Activated naive CD8-positive, alpha-beta T cell treated with anti-CD3 and anti-CD28 coated beads, Interleukin-2, amount 10 ng/mL, durations not matched to agents 7 days and 5 days (primary cell): ENCODE results near the gene LPAR3. TPM values are rescaled to one million over a fixed set of nuclear protein-coding genes. Genes with fewer than 3 reads are reported as not detected.

Experiments used
- ATAC-seq: fragments of 150-1000 bp; cut with Tn5 transposase; one replicate; pipeline ENCODE4 v1.10.0; 2021; ENCODE audit warnings: low read depth, moderate library complexity
- POLR2A ChIA-PET: fragments of 350-600 bp; sonication (Branson Sonifier 250); formaldehyde crosslinking; loops from one replicate; lab custom pipeline; 2021; ENCODE audit warnings: antibody characterized with exemption; lab: Charles Lee
- DNase-seq: peaks from one replicate; pipeline ENCODE4 v3.0.0; 2021
- H3K27ac Mint-ChIP-seq: one replicate; pipeline ENCODE4 v1.8.0; 2022; ENCODE audit warnings: mild to moderate bottlenecking, mixed read lengths
- H3K27me3 Mint-ChIP-seq: one replicate; pipeline ENCODE4 v1.8.0; 2022; ENCODE audit warnings: mild to moderate bottlenecking, moderate library complexity, mixed read lengths
- H3K36me3 Mint-ChIP-seq: one replicate; pipeline ENCODE4 v1.8.0; 2021; ENCODE audit warnings: mild to moderate bottlenecking, mixed read lengths
- H3K4me1 Mint-ChIP-seq: one replicate; pipeline ENCODE4 v1.8.0; 2021; ENCODE audit warnings: mixed read lengths
- H3K4me3 Mint-ChIP-seq: one replicate; pipeline ENCODE4 v1.8.0; 2022; ENCODE audit warnings: mild to moderate bottlenecking, moderate library complexity, mixed read lengths
- H3K9me3 Mint-ChIP-seq: one replicate; pipeline ENCODE4 v1.8.0; 2021; ENCODE audit warnings: mixed read lengths
- total RNA-seq, 2 experiments: library from RNA; stranded (reverse); gene quantifications; one replicate each; pipeline ENCODE4 v1.2.3, GENCODE V29; 2021

LPAR3 gene
- total RNA-seq, 2 experiments from 2014 or later, result 3.2 to 4.2 TPM

- Mint-ChIP-seq H3K4me3 (no peak overlapping the region), H3K36me3 (no peaks in the 10 kb centered on the region), H3K27ac (no peak overlapping the region), H3K9me3 (no peaks in the 10 kb centered on the region), H3K4me1 (peaks cover 10% of the 10 kb centered on the region), H3K27me3 (no peaks in the 10 kb centered on the region)
- POLR2A ChIA-PET, result no interaction called here
- DNase-seq (no peak), ATAC-seq (no peak)
These were observed 69.5 kb downstream of the LPAR3 start for GRCh38 chr1:84823511-84823910.

DNA sequence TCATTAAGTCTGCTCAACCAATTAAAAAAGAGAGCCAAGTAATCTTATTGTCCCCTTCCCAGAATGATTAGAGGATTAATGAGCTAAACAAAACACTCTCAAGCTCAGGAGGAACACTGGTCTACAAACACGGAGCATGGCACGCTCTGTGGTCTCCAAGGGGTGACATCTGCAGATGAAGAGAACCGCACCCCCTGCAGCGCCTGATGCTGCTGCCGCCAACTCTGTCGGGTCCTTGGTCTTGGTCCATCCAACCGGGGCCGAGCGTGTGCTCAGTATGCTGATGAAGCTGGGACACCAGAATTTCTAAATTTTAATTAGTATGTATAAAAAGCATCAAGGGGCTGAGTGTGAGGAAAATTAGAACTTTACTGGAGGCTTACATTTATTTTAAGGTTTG is 82.7 kb downstream of the LPAR3 start:
- no peak overlapping the region for H3K4me3 Mint-ChIP-seq
- peaks cover 2% of the 10 kb centered on the region for H3K4me1 Mint-ChIP-seq
- H3K27ac Mint-ChIP-seq, result no peak overlapping the region
- no peaks in the 10 kb centered on the region for H3K9me3 Mint-ChIP-seq
- DNase-seq (no peak), ATAC-seq (no peak)
- H3K27me3 Mint-ChIP-seq, result peaks cover 6% of the 10 kb centered on the region
- H3K36me3 Mint-ChIP-seq, result no peaks in the 10 kb centered on the region
- POLR2A ChIA-PET, result no interaction called here

DNA sequence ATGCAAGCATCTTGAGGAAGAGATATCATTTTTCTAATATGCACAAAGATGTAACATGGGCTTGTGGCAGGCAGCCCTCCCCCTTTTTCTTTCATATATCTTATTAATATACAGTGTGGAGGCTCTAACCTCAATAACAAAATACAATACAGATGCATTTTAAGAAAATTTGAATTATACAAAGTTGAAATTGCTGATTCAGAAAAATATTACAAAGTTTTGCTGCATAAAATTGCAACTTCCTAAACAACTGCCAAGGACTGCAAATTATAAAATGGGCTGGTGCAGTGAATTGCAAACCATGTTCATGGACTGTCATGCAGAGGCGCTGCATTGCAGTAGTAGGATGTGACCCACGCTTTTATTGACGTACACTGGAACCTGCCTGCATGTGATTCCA is 84.0 kb downstream of the LPAR3 start:
- Mint-ChIP-seq H3K27me3 (peaks cover 6% of the 10 kb centered on the region), H3K27ac (no peak overlapping the region), H3K4me3 (no peak overlapping the region), H3K36me3 (no peaks in the 10 kb centered on the region), H3K4me1 (no peaks in the 10 kb centered on the region), H3K9me3 (no peaks in the 10 kb centered on the region)
- POLR2A ChIA-PET, result no interaction called here
- DNase-seq (no peak), ATAC-seq (no peak)

DNA sequence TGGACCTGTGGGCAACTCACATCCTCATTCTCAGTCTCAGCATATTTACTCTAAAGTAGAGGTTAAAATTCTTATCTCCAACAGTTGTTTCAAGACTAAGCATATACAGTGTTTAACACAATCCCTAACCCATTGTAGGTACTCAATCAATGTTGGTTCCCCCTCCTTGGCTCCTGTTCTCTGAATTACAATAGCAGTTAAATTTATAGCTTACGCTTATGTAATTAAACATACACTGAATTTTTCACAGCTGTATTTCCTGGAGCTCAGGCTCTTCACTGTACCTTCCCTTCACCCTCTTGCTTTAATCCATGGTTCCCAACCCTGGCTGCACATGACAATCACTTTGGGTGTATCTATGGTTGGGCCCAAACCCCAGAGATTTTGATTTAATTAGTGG is 89.4 kb downstream of the LPAR3 start:
- ATAC-seq, result no peak
- no peak overlapping the region for H3K27ac Mint-ChIP-seq
- POLR2A ChIA-PET, result no interaction called here
- H3K4me3 Mint-ChIP-seq, result no peak overlapping the region
- H3K9me3 Mint-ChIP-seq, result peaks cover 2% of the 10 kb centered on the region
- no peaks in the 10 kb centered on the region for H3K36me3 Mint-ChIP-seq
- H3K4me1 Mint-ChIP-seq, result no peaks in the 10 kb centered on the region
- H3K27me3 Mint-ChIP-seq, result peaks cover 3% of the 10 kb centered on the region
- DNase-seq, result no peak

- POLR2A ChIA-PET, result no interaction called here
- peaks cover 2% of the 10 kb centered on the region for H3K9me3 Mint-ChIP-seq
These were observed 90.3 kb downstream of the LPAR3 start for GRCh38 chr1:84802567-84803232.

GRCh38 chr1:84800090-84801073 is 92.6 kb downstream of the LPAR3 start:
- ATAC-seq (no peak), DNase-seq (no peak)
- Mint-ChIP-seq H3K27ac (no peak overlapping the region), H3K4me1 (no peaks in the 10 kb centered on the region), H3K27me3 (peaks cover 3% of the 10 kb centered on the region), H3K36me3 (no peaks in the 10 kb centered on the region), H3K9me3 (peaks cover 2% of the 10 kb centered on the region), H3K4me3 (no peak overlapping the region)
- POLR2A ChIA-PET, result no interaction called here

More at GRCh38 chr1:84802567-84803232, 90.3 kb downstream of the LPAR3 start:
- Mint-ChIP-seq H3K4me1 (no peaks in the 10 kb centered on the region), H3K27ac (no peak overlapping the region), H3K36me3 (no peaks in the 10 kb centered on the region), H3K4me3 (no peak overlapping the region), H3K27me3 (peaks cover 3% of the 10 kb centered on the region)
- no peak for ATAC-seq
- DNase-seq, result no peak

- no peaks in the 10 kb centered on the region for H3K4me1 Mint-ChIP-seq
- no peak overlapping the region for H3K27ac Mint-ChIP-seq
- no peak for ATAC-seq
- POLR2A ChIA-PET, result no interaction called here
- no peak overlapping the region for H3K4me3 Mint-ChIP-seq
- no peaks in the 10 kb centered on the region for H3K36me3 Mint-ChIP-seq
- H3K27me3 Mint-ChIP-seq, result peaks cover 3% of the 10 kb centered on the region
- DNase-seq, result no peak
- peaks cover 2% of the 10 kb centered on the region for H3K9me3 Mint-ChIP-seq
These were observed 95.4 kb downstream of the LPAR3 start for GRCh38 chr1:84797603-84798002.

GRCh38 chr1:84795966-84796600 is 96.9 kb downstream of the LPAR3 start:
- DNase-seq (no peak), ATAC-seq (no peak)
- no peak overlapping the region for H3K4me3 Mint-ChIP-seq
- peaks cover 3% of the 10 kb centered on the region for H3K27me3 Mint-ChIP-seq
- H3K4me1 Mint-ChIP-seq, result no peaks in the 10 kb centered on the region
- POLR2A ChIA-PET, result no interaction called here
- H3K36me3 Mint-ChIP-seq, result peaks cover 1% of the 10 kb centered on the region
- no peak overlapping the region for H3K27ac Mint-ChIP-seq
- H3K9me3 Mint-ChIP-seq, result peaks cover 2% of the 10 kb centered on the region

DNA sequence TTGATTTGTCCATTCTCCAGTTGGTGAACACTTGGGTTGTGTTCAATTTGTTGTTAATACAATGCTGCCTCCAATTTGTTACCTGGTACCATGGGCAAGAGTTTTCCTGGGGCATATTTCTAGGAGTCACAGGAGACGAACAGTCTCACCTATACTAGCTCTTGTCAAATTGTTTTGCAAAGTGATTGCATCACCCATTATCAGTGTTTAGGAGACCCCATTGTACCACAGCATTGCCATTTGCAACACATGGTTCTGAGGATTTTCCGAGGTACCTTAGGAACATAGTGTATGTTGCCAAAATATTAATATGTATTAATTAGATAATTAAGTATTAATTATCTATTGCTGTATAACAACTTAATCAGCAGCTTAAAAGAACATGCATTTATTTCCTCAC is 97.8 kb downstream of the LPAR3 start:
- no peak overlapping the region for H3K27ac Mint-ChIP-seq
- H3K4me3 Mint-ChIP-seq, result no peak overlapping the region
- H3K36me3 Mint-ChIP-seq, result peaks cover 1% of the 10 kb centered on the region
- peaks cover under 1% of the 10 kb centered on the region for H3K9me3 Mint-ChIP-seq
- ATAC-seq, result no peak
- POLR2A ChIA-PET, result no interaction called here
- no peak for DNase-seq
- H3K27me3 Mint-ChIP-seq, result peaks cover 3% of the 10 kb centered on the region
- no peaks in the 10 kb centered on the region for H3K4me1 Mint-ChIP-seq

DNA sequence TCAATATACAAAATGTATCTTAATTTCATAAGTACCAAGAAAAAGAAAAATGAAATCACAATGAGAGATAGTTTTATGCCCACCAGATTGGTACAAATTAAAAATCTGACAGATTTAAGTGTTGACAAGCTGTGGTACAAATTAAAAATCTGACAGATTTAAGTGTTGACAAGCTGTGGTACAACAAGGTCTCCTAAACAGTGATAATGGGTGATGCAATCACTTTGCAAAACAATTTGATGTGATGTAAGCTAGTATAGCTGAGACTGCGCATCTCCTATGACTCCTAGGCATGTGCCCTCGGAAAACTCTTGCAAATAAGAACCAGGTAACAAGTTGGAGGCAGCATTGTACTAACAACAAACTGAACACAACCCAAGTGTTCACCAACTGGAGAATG is 100.6 kb downstream of the LPAR3 start:
- peaks cover 5% of the 10 kb centered on the region for H3K27me3 Mint-ChIP-seq
- ATAC-seq (no peak), DNase-seq (no peak)
- H3K9me3 Mint-ChIP-seq, result no peaks in the 10 kb centered on the region
- POLR2A ChIA-PET, result no interaction called here
- no peak overlapping the region for H3K4me3 Mint-ChIP-seq
- peaks cover 1% of the 10 kb centered on the region for H3K36me3 Mint-ChIP-seq
- H3K27ac Mint-ChIP-seq, result no peak overlapping the region
- no peaks in the 10 kb centered on the region for H3K4me1 Mint-ChIP-seq

GRCh38 chr1:84789014-84789413 is 104.0 kb downstream of the LPAR3 start:
- POLR2A ChIA-PET, result no interaction called here
- H3K27me3 Mint-ChIP-seq, result peaks cover 7% of the 10 kb centered on the region
- H3K4me3 Mint-ChIP-seq, result no peak overlapping the region
- DNase-seq (no peak), ATAC-seq (no peak)
- H3K27ac Mint-ChIP-seq, result no peak overlapping the region
- H3K9me3 Mint-ChIP-seq, result no peaks in the 10 kb centered on the region
- H3K36me3 Mint-ChIP-seq, result peaks cover 1% of the 10 kb centered on the region
- no peaks in the 10 kb centered on the region for H3K4me1 Mint-ChIP-seq

DNA sequence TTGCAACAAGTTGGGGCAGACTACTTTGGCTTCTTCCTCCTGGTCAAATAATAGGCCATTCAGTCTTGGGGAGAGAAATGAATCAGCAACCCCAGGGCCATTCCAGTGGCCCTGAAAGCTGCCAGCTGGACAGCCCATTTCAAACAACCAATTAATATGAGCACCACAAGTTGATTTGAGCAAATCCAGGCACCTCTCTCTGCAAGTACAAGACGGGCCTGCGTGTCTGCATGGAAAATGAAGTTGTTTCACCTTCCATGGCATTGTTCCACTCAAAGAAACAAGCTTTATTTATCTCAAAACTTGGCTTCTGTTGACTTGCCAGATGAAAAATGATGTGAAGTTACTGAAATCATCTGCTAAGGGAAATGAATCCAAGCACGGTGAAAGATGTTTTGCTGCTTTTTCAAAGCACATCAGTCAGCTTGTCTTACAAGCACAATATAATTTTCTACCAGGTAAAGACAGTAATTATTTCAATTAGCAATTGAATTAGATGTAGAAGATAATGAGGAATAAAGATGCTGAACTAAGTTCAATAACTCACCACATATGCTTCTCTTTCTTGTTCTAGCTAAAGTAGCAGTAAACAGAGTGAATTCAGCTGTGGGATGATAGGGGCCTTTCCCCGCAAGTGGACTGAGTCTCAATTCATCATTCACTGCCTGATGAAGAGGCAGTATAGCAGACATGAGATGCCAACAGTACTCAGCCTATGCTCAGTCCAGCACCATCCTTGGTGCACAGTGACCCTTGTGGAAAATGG is 107.6 kb downstream of the LPAR3 start:
- DNase-seq (no peak), ATAC-seq (no peak)
- peaks cover 13% of the 10 kb centered on the region for H3K4me1 Mint-ChIP-seq
- no peak overlapping the region for H3K27ac Mint-ChIP-seq
- H3K4me3 Mint-ChIP-seq, result no peak overlapping the region
- H3K9me3 Mint-ChIP-seq, result no peaks in the 10 kb centered on the region
- peaks cover 7% of the 10 kb centered on the region for H3K27me3 Mint-ChIP-seq
- POLR2A ChIA-PET, result no interaction called here
- H3K36me3 Mint-ChIP-seq, result no peaks in the 10 kb centered on the region

DNA sequence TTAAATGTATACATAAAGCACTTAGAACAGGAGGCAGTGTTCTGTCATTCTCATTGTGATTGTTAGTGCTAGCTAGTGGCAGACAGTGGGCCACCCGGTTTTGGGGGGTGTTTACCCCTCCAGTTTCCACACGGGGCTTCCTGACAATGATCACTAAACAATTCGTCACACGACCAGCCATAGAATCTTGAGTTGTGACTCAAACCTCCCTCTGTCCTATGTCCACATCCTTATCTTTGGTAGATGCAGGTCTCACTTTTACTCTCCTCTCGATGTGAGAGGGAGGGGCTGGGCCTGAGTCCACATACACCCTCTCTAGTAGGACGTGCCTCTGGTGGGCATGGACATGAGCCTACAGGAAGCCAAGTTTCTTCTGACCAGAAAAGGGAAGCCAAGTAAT is 110.1 kb downstream of the LPAR3 start:
- POLR2A ChIA-PET, result interaction anchor here (1.5 kb wide), 1 partner anchor 81 kb away, joined by 4 read pairs; no protein-coding TSS in a partner anchor
- Mint-ChIP-seq H3K4me1 (peaks cover 27% of the 10 kb centered on the region), H3K9me3 (no peaks in the 10 kb centered on the region), H3K27me3 (peaks cover 2% of the 10 kb centered on the region), H3K4me3 (peak overlapping the region; percentile 84), H3K36me3 (no peaks in the 10 kb centered on the region), H3K27ac (no peak overlapping the region)
- DNase-seq (no peak), ATAC-seq (no peak)
